ENCODE results near the gene FALEC. TPM values are rescaled to one million over a fixed set of nuclear protein-coding genes. Genes with fewer than 3 reads are reported as not detected.

Gene FALEC
- total and polyA plus RNA-seq, 9 of the 15 experiments (the other 6 are each of a cell fraction or from before 2014, with no cell fraction given): 0.15 to 1.8 (median 0.53) TPM; not detected in 5

DNA sequence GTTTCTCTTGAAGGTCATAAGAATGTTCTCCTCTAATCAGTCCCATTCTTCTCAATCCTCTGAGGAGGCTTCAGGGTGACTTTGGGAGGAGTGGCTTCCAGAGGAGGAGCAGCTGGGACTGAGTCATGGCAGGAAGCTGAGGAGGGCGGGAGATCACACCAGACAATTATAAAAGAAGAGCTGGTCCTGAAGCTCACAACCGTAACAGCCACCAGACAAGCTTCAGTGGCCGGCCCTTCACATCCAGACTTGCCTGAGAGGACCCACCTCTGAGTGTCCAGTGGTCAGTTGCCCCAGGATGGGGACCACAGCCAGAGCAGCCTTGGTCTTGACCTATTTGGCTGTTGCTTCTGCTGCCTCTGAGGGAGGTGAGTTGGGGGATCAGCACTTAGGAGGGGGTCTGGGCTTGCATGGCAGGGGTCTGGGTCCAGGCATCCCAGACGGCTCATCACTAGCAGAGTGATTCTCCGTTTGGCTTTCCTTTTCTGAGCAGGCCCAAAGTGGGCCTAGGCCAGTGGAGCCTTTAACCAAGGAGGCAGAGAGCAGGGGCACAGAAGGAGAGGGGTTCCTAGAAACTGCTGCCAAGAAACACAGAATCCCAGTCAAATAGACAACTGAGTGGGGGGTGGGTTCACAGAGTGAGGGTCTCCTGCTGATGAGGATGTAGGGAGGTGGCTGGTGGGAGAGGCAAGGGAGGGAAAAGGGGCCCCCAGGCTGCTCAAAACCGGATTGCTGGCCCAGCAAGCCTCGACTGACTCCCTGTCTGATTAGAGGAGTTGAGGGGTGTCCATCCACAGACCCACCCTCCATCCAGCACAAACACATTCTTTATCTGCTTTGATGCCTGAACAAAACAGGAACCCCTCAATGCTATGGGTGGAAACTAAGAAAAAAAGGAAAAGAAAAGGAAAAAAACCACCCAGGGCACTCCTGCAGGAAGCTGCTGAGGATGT, 7.4 kb upstream of the FALEC start, which contains the start of gene ECM1 (continued):
- TF ChIP-seq, protein P1, sequence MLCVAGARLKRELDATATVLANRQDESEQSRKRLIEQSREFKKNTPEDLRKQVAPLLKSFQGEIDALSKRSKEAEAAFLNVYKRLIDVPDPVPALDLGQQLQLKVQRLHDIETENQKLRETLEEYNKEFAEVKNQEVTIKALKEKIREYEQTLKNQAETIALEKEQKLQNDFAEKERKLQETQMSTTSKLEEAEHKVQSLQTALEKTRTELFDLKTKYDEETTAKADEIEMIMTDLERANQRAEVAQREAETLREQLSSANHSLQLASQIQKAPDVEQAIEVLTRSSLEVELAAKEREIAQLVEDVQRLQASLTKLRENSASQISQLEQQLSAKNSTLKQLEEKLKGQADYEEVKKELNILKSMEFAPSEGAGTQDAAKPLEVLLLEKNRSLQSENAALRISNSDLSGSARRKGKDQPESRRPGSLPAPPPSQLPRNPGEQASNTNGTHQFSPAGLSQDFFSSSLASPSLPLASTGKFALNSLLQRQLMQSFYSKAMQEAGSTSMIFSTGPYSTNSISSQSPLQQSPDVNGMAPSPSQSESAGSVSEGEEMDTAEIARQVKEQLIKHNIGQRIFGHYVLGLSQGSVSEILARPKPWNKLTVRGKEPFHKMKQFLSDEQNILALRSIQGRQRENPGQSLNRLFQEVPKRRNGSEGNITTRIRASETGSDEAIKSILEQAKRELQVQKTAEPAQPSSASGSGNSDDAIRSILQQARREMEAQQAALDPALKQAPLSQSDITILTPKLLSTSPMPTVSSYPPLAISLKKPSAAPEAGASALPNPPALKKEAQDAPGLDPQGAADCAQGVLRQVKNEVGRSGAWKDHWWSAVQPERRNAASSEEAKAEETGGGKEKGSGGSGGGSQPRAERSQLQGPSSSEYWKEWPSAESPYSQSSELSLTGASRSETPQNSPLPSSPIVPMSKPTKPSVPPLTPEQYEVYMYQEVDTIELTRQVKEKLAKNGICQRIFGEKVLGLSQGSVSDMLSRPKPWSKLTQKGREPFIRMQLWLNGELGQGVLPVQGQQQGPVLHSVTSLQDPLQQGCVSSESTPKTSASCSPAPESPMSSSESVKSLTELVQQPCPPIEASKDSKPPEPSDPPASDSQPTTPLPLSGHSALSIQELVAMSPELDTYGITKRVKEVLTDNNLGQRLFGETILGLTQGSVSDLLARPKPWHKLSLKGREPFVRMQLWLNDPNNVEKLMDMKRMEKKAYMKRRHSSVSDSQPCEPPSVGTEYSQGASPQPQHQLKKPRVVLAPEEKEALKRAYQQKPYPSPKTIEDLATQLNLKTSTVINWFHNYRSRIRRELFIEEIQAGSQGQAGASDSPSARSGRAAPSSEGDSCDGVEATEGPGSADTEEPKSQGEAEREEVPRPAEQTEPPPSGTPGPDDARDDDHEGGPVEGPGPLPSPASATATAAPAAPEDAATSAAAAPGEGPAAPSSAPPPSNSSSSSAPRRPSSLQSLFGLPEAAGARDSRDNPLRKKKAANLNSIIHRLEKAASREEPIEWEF (CRISPR knock-in tag; IDR thresholded peaks at IDR 0.05): no peak
- TF ChIP-seq SRSF3 (IDR thresholded peaks at IDR 0.05; ENCODE audit: insufficient read depth, low read length): no peak
- TF ChIP-seq ZNF79 (CRISPR knock-in tag; IDR thresholded peaks at IDR 0.05; ENCODE audit: low read depth): no peak
- no peak for TF ChIP-seq ZBED1 (IDR thresholded peaks at IDR 0.05)
- no peak for TF ChIP-seq U2AF1 (optimal IDR thresholded peaks at IDR 0.05; ENCODE audit: low read depth, low read length)
- TF ChIP-seq WHSC1 (IDR thresholded peaks at IDR 0.05; ENCODE audit: low read length): no peak
- TF ChIP-seq ZBTB17 (CRISPR knock-in tag; IDR thresholded peaks at IDR 0.05): no peak
- peak; percentile 44 for TF ChIP-seq FOS (IDR thresholded peaks at IDR 0.05; ENCODE audit: extremely low read depth, insufficient read length)
- TF ChIP-seq ZNF717 (CRISPR knock-in tag; IDR thresholded peaks at IDR 0.05): no peak
- TF ChIP-seq ZNF143 (CRISPR knock-in tag; IDR thresholded peaks at IDR 0.05): no peak
- TF ChIP-seq, protein P2, sequence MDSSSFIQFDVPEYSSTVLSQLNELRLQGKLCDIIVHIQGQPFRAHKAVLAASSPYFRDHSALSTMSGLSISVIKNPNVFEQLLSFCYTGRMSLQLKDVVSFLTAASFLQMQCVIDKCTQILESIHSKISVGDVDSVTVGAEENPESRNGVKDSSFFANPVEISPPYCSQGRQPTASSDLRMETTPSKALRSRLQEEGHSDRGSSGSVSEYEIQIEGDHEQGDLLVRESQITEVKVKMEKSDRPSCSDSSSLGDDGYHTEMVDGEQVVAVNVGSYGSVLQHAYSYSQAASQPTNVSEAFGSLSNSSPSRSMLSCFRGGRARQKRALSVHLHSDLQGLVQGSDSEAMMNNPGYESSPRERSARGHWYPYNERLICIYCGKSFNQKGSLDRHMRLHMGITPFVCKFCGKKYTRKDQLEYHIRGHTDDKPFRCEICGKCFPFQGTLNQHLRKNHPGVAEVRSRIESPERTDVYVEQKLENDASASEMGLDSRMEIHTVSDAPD (CRISPR knock-in tag; IDR thresholded peaks at IDR 0.05): no peak
- TF ChIP-seq, protein P3, sequence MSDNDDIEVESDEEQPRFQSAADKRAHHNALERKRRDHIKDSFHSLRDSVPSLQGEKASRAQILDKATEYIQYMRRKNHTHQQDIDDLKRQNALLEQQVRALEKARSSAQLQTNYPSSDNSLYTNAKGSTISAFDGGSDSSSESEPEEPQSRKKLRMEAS (CRISPR knock-in tag; IDR thresholded peaks at IDR 0.05): no peak

All from K562 (cell line).